Transverse colon (tissue), 4 donors: ENCODE measurements around the gene NAA60. TPM values are rescaled to one million over a fixed set of nuclear protein-coding genes. Genes with fewer than 3 reads are reported as not detected.
A peak's percentile ranks its signal among the peaks of the same experiment; 100 is the strongest.

ENCODE experiments used
- DNase-seq: peaks from one replicate; pipeline ENCODE4 v3.0.0-alpha.2; 2019
- H3K27ac ChIP-seq, 4 donors: fragments of 200-600 bp; sonication (generic); 2 replicates each; pipeline ENCODE4 v1.5.1; 2016 to 2018; ENCODE audit warnings: inconsistent platforms in 4 of 4
- H3K27me3 ChIP-seq: fragments of 200-600 bp; sonication (generic); 2 replicates; pipeline ENCODE4 v1.5.1; 2017; ENCODE audit warnings: inconsistent platforms
- H3K36me3 ChIP-seq, 4 donors: fragments of 200-600 bp; sonication (generic); 2 replicates each; pipeline ENCODE4 v1.5.1; 2017 to 2019; ENCODE audit warnings: inconsistent platforms in 4 of 4
- H3K4me1 ChIP-seq, 4 donors: fragments of 200-600 bp; sonication (generic); 2 replicates each; pipeline ENCODE4 v1.5.1; 2017 to 2020; ENCODE audit warnings: inconsistent platforms in 4 of 4
- H3K4me3 ChIP-seq, 4 donors: fragments of 200-600 bp; sonication (generic); 1 replicate in 1 of 4; 2 replicates in 3 of 4; pipeline versions ENCODE4 v1.5.1 to v1.6.1; 2017 to 2019; ENCODE audit warnings: inconsistent platforms in 4 of 4
- H3K9me3 ChIP-seq, 2 donors: fragments of 200-600 bp; sonication (generic); 2 replicates each; pipeline ENCODE4 v1.5.1; 2017 to 2019; ENCODE audit warnings: inconsistent platforms in 2 of 2
- EP300 ChIP-seq: sonication (generic); formaldehyde crosslinking; IDR thresholded peaks from one replicate; pipeline ENCODE4 v1.6.1; 2017; ENCODE audit warnings: antibody characterized with exemption, low read depth
- POLR2A ChIP-seq: fragments of 450-650 bp; IDR thresholded peaks from one replicate; pipeline ENCODE4 v1.6.1; 2016; ENCODE audit warnings: antibody characterized with exemption, mild to moderate bottlenecking, moderate library complexity
- POLR2AphosphoS5 ChIP-seq, 3 donors: sonication (generic); formaldehyde crosslinking; IDR thresholded peaks; one replicate each; pipeline ENCODE4 v1.6.1; 2016; ENCODE audit warnings: antibody characterized with exemption in 3 of 3
- WGBS, 2 donors: methylation state at CpG; one replicate each; pipeline ENCODE4 v1.1.5; 2018; ENCODE audit warnings: low coverage in 1 of 2; 5-methylcytosine and 5-hydroxymethylcytosine counted together
- in situ Hi-C, 4 donors: fragments of 200-750 bp; cut with MboI; loops; one replicate each; pipeline versions ENCODE4 v1.15.0 to v1.15.1; 2017; ENCODE audit warnings: low sequenced_read_pairs in 3 of 4, low pct_ligation_motif_present in 1 of 4, low pct_unique_long_range_greater_than_20kb in 1 of 4
- intact Hi-C: fragments of 100-400 bp; cut with DNase I; formaldehyde crosslinking; loops from one replicate; pipeline ENCODE4 v1.15.1; 2023; ENCODE audit warnings: low total_unique reads
- total RNA-seq, 4 donors: library from RNA; depleted of rRNA; stranded (reverse); fragments of >200 nt; gene quantifications; one replicate each; pipeline ENCODE4 v1.1.0, GENCODE V29; 2016
- TF ChIP-seq, protein P1 (sequence below), 5 experiments: fragments of 200-600 bp in 3 of 5; fragments of 450-650 bp in 2 of 5; sonication (generic) in 3 of 5; IDR thresholded peaks; 1 replicate in 2 of 5; 2 replicates in 3 of 5; pipeline ENCODE4 v1.5.1; 2016 to 2017; ENCODE audit warnings: antibody characterized with exemption in 5 of 5, inconsistent platforms in 3 of 5, mild to moderate bottlenecking in 2 of 5, moderate library complexity in 1 of 5

The NAA60 gene
- total RNA-seq, 4 donors from 2014 or later = 57.3 to 247 (median 72.9) TPM

DNA sequence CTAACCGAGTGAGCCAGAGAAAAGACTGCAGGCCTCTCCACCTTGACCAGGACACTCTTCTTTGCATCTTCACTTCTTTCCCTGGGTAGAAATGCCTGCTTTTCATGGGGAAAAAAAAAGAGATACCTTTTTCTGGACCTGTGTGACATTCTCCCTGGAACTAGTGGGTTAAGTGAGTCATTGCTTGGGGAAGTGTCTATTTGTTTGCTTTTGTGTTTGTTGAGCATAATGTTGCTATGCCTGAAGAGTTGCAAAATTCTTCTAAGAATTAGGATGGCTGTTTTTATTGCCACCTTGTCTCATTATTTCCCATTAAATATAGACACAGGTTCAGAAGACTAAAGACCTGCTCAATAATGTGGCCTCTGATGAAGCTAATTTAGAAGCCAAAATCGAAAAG, 76.1 kb downstream of the NAA60 start:
- Histone ChIP-seq H3K4me1 (no peaks in the 10 kb centered on the region), H3K27ac (peak overlapping the region; percentile 24 to 80 (median 73)), H3K4me3 (no peak overlapping the region), H3K27me3 (no peaks in the 10 kb centered on the region), H3K36me3 (peaks cover 0 to 19% (median 6%) of the 10 kb centered on the region in 4 donors), H3K9me3 (no peaks in the 10 kb centered on the region)
- in situ Hi-C loops = no loop called here
- intact Hi-C loops = no loop called here
- no peak for DNase-seq
- 84 to 100% methylated on average over 1 to 2 of the region's 2 CpGs for WGBS, 2 donors
- TF ChIP-seq EP300 (no peak), POLR2AphosphoS5 (IDR thresholded peaks at IDR 0.05) (no peak)
- TF ChIP-seq, protein P1, sequence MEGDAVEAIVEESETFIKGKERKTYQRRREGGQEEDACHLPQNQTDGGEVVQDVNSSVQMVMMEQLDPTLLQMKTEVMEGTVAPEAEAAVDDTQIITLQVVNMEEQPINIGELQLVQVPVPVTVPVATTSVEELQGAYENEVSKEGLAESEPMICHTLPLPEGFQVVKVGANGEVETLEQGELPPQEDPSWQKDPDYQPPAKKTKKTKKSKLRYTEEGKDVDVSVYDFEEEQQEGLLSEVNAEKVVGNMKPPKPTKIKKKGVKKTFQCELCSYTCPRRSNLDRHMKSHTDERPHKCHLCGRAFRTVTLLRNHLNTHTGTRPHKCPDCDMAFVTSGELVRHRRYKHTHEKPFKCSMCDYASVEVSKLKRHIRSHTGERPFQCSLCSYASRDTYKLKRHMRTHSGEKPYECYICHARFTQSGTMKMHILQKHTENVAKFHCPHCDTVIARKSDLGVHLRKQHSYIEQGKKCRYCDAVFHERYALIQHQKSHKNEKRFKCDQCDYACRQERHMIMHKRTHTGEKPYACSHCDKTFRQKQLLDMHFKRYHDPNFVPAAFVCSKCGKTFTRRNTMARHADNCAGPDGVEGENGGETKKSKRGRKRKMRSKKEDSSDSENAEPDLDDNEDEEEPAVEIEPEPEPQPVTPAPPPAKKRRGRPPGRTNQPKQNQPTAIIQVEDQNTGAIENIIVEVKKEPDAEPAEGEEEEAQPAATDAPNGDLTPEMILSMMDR (IDR thresholded peaks at IDR 0.05) = no peak

DNA sequence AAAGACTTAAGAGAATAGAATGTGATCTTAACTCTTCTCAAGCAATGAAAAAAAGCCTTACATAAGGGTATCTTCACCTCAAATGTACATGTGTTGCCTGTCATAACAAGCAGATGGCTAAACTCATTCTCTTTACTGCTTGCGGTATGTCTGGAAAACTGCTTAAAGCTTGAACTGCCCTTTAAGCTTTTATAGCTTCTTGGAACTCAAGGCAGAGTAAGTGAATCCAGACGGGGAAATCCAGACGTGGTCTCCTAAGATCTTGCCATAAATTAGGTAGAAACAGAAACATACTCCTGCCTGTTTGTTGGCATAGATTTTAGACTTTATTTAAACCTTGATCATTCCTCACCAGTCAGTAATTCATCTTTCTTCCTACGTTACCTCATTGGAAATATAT, 76.9 kb downstream of the NAA60 start:
- Histone ChIP-seq H3K27me3 (no peaks in the 10 kb centered on the region), H3K4me1 (no peaks in the 10 kb centered on the region), H3K9me3 (no peaks in the 10 kb centered on the region), H3K4me3 (no peak overlapping the region), H3K27ac (peak overlapping the region; percentile 55 to 80 (median 73)), H3K36me3 (peaks cover 0 to 19% (median 6%) of the 10 kb centered on the region in 4 donors)
- intact Hi-C loops = no loop called here
- TF ChIP-seq POLR2AphosphoS5 (IDR thresholded peaks at IDR 0.05) = peak; percentile 57 to 88 (median 83)
- TF ChIP-seq, protein P1 (IDR thresholded peaks at IDR 0.05) = no peak
- no peak for TF ChIP-seq POLR2A
- TF ChIP-seq EP300 = no peak
- 69 to 73% methylated on average over 2 to 4 of the region's 4 CpGs for WGBS, 2 donors
- in situ Hi-C loops = no loop called here
- no peak for DNase-seq

DNA sequence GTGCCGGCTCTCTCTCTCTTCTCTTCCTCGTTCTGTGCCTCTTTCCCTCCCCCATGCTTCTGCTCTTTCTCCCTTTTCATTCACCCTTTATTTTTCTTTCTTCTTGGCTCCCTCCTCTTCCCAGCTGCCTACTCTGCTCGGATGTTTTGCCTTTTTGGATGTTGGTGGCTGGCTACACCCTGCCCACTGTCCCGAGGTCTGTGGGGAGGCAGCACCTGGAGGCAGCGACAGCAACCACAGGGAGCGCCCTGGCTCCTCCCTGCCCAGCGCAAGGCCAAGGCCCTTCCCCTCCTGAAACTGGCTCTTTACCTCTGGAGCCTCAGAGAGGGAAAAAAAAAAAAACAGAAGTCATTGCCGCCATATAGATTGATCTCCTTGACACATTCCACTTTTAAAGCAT, 77.4 kb downstream of the NAA60 start:
- DNase-seq = no peak
- WGBS, 2 donors = 65 to 77% methylated on average over 8 of the region's 8 CpGs
- no peaks in the 10 kb centered on the region for H3K4me1 ChIP-seq
- TF ChIP-seq POLR2AphosphoS5 (IDR thresholded peaks at IDR 0.05) (no peak), POLR2A (no peak), EP300 (no peak)
- TF ChIP-seq, protein P1 (IDR thresholded peaks at IDR 0.05) = no peak
- peak overlapping the region; percentile 55 to 80 (median 73) for H3K27ac ChIP-seq
- peak overlapping the region in 1 of 4 donors; percentile 3 for H3K4me3 ChIP-seq
- no peaks in the 10 kb centered on the region for H3K27me3 ChIP-seq
- intact Hi-C loops = no loop called here
- in situ Hi-C loops = no loop called here
- peaks cover 0 to 18% (median 6%) of the 10 kb centered on the region in 4 donors for H3K36me3 ChIP-seq
- no peaks in the 10 kb centered on the region for H3K9me3 ChIP-seq

DNA sequence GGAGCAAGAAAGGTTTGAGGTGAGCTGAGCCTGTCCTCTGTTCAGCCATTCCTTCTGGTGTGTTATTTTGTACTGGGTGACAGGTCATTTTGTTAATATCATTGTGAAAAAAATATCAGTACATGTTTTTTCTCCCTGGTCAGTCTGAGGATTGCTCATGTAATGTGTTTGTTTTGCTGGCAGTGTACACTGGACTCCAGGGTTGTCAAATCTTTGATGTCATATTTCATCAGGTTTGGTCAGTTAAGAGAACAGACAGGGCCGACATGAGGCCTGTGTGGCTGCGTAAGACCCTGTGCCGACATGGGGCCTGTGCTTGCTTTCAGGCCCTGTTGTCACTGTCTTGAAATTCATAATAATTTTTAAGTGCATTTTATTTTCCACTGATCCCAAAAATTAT, 79.8 kb downstream of the NAA60 start:
- in situ Hi-C loops = no loop called here
- no peak for DNase-seq
- Histone ChIP-seq H3K9me3 (no peaks in the 10 kb centered on the region), H3K4me1 (no peaks in the 10 kb centered on the region), H3K27ac (no peak overlapping the region), H3K27me3 (no peaks in the 10 kb centered on the region), H3K4me3 (no peak overlapping the region), H3K36me3 (peaks cover 0 to 13% (median 6%) of the 10 kb centered on the region in 4 donors)
- intact Hi-C loops = no loop called here
- TF ChIP-seq EP300 = no peak
- no peak for TF ChIP-seq POLR2A
- TF ChIP-seq POLR2AphosphoS5 (IDR thresholded peaks at IDR 0.05) = no peak
- TF ChIP-seq, protein P1 (IDR thresholded peaks at IDR 0.05) = no peak
- 89 to 95% methylated on average over 3 of the region's 3 CpGs for WGBS, 2 donors
